ENCODE data around the gene ANKS1B.
"Not testable (repeated sequence)": the region's sequence is repeated elsewhere in the genome, so short reads cannot be mapped to it uniquely, and the experiment has no call there.

ANKS1B gene

DNA sequence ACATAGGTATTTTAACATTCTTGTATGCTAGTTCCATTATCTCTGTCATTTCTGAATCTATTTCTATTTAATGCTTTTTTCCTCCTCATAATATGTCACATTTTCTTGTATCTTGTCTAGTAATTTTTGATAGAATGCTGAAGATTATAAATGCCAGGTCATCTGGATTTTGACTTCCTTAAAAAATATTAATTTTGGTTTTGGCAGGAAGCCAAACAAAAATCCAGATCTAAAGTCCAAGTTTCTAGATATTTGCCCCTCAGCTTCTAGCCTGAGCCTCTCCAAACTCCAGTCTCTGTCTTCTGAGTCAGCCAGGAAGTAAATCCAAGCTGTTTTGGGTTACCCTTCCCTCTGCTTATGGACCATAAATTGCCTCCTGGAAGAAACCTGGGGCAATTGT, 1004.2 kb downstream of the ANKS1B start:
- DNase-seq: no peak

DNA sequence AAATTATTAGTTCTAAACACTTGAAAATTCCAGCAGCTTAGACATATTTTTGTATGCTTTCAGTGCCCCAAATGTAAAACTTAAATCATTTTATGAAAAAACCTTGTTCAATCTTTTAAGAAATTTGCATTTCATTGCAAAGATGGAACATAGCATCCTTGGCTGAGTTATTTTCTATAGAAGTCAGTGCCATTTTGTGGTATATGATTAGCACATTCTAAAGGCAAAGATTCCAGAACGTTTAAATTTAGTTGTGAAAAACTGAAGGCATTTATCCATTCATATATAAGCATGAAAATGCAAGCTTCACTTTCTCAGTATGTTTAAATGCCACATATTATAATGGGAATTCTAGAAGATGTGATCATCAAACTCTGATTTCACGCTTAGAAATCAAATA, 1007.5 kb downstream of the ANKS1B start:
- no peak for DNase-seq

DNA sequence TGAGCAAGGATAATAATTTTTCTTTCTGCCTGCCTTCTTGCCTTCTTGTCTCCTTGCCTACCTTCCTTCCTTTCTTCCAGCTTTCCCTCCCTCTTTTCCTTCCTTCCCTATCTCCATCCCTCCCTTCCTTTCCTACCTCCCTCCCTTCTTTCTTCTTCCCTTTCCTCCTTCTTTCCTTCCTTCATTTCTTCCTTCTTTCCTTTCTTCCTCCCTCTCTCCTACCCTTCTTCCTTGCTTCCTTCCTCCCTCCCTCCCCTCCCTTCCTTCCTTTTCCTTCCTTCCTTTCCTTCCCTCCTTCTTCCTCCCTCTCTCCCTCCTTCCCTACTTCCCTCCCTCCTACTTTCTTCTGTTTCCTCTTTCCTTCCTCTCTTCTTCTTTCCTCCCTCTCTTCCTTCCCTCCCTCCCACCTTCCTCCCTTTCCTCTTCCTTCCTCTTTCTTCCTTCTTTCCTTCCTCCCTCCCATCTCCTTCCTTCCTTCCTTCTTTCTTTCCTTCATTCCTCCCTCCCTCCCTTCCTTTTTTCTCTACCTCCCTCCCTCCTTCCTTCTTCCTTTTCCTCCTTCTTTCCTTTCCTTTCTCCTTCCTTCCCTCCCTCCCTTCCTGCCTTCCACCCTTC, 1009.9 kb downstream of the ANKS1B start:
- DNase-seq: no peak

DNA sequence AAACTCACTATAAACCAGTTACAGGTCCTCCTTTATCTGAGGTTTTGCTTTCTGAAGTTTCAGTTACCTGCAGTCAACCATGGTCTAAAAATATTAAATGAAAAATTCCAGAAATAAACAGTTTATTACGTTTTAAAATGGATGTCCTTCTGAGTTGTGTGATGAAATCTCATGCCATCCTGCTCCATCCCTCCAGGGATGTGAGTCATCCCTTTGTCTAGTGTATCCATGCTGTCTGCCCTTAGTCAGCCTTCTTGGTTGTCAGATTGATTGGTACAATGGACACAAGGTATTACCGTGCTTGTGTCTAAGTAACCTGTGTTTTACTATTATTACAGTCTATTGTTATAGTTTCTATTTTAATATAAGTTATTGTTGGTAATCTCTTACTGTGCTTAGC, 1011.3 kb downstream of the ANKS1B start:
- peak; percentile 9 for DNase-seq

DNA sequence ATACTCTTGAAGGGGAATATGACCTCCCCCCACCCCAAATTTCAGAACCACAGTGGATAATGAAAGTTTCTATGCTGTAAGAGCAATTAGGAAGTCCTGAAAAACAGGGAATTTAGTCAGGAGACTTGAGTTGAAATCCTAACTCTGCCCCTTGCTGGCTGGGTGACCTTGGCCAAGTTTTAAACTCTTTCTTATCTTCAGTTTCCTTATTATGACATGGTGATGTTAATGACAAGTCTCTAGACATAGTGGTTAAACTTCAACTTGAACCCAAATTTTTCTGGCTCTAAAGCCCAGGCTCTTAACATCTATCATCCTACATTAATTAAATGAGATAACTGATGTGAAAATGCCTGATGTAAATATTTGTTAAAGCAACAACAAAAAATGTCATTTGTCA, 1013.8 kb downstream of the ANKS1B start:
- no peak for DNase-seq

DNA sequence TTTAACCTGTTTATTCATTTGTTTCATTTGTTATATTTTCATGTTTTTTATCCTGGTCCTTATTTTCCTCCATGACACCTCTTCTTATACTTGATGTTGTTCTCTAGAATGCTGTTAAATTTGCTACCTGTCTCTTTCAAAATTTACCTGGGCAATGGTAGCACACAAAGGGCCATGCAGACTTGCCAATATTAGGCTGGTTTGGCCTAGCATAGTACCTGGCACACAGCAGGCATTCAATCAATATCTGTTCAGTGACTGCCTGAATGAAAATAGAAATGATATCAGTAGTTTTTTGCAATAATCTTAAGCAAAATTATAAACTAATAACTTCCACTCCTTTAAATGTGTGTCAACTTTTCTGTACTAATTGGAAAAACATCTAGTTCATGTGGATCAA, 1014.5 kb downstream of the ANKS1B start:
- DNase-seq: no peak

DNA sequence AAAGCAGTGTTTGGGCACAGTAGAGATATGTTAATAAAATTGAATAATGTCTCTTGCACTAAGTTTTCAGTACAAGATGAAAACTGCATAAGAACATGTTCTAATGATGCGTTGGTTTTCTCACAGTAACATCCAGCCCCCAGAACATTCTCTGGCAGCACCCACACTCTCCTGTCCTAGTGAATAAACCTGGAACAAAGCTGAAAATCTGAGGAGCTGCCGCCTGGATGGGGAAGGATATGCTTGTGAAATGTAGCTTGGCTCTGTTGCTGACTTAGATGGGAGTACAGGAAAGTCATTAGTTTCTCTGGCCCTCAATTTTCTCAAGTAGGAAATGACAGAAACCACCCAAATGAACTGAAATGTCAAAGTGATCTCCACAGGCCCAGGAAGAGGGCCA, 1015.8 kb downstream of the ANKS1B start:
- DNase-seq: no peak

DNA sequence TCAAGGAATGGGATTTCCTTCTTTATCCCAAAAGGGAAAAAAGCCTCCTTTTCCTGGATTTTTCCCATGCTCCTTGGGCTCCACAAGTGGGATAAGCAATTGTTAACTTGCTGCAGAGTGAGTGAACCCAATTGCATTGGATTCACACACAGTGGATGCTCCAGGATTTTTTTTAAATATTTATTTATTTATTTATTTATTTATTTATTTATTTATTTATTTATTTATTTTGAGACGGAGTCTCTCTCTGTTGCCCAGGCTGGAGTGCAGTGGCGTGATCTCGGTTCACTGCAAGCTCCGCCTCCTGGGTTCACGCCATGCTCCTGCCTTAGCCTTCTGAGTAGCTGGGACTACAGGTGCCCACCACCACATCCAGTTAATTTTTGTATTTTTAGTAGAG, 1027.6 kb downstream of the ANKS1B start:
- not testable (repeated sequence) for DNase-seq

DNA sequence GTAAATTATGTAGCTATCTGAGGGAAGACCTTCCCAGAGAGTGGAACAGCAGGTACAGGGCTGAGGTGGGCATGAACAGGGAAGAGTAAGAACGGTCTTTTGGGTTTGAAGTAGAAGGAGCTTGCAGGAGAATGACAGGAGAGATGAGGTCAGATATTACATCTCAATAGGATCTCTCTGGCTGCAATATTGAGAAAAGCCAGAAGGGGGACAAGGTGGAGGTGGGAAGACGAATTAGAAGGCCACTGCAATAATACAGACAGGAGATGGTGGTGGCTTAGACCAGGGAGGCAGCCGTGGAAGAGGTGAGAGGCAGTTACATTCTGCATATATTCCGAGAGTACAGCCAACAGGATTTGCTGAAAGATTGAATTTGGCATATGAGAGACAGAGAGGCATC, 1029.5 kb downstream of the ANKS1B start:
- no peak for DNase-seq

DNA sequence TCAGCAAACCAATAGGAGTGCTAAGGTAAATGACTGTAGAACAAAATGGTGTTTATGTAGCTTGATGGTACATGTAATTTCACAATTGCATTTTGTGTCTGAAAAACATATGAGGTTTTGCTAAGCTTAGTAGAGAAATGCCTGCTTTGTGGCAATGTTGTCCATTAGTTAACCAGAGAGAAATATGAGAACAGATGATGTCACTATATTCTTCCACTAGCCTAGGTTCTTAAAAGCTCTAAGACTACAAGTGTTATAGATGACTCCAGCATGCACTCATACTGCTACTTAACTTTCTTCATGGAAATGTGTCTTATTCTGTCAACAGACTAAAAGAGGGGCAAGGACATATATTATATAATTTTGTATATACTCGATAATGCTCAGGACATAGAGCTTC, 1030.2 kb downstream of the ANKS1B start:
- no peak for DNase-seq

DNA sequence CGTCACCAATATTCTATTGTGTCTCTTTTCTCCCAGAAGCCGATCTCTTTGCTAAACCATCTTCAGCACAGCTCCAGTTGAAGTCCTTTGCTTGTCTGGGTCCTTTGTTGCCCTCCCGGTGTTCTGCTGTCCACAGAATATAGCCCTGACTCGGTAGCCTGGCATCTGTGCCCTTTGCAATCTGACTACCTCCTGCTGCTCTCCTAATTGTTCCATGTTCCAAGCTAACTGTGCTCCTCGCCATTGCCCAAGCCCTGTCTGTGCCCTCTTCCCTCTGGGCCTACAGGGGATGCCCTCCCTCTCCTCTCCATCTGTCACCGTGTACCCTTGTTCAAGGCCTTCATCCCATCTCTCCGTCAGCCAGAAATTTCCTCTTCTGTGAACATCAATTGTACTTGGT, 1033.3 kb downstream of the ANKS1B start:
- DNase-seq: no peak

DNA sequence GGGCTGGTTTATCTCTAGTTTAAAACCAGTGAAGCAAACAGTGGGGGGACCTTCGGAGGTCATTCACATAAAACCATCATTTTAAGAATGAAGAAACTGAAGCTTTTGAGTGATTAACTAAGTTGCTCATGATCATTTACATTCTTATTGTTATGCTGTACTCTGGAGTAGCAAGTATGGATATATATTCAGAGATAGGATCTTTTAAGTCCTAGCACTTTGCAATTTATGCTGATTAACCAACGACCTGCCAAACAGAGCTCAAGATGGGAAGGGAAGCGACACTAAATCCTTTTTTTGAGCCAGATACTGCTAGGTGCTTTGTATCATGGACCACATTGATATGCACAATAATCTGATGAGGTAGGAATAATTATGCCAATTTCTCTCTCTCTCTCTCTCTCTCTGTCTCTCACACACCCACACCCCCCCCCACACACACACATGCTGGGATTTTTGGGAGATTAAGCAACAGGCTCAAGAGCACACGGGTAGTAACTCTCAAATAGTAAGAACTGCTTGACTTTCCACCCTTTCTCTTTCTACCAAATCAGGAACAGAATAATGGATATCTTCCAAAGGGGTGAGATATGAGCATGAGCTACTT, 1036.3 kb downstream of the ANKS1B start:
- no peak for DNase-seq

DNA sequence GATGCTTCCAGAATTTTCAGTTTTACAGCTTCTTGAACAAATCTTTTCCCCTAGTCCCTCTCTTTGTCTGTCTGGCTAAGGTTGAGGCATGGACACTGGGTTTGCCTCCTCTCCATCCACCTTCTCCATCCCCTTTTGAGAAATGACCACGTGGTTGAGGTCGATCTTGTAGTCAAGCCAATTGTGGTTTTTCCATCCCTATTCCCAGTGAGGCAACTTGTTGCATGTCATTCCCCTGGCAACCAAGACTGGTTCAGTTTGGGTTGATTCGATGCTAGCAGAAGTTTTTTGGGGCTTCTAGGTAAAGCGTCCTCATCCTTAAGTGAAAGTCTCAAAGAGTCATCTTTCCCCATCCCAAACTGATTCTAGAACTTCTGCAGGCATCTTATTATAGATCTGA, 1038.9 kb downstream of the ANKS1B start:
- DNase-seq: no peak

DNA sequence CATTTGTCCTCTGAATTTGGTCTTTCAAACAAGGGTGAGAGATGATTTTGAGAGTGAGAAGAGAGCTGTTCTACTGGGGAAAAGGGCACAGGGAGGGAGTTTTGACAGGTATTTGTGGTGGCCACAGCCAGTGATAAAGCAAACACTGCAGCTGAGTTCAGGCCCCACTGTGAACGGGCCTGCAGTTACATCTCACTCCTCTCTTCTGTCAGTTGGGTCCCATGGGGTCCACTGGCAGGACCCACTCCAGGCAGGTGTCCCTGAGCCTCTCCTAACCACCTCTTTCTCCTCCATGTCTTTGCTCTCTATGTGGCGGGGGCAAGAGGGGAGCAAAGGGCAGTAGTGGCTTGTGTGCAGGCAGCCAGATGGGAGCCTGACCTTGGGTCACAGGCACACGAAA, 1044.8 kb downstream of the ANKS1B start:
- DNase-seq: no peak

DNA sequence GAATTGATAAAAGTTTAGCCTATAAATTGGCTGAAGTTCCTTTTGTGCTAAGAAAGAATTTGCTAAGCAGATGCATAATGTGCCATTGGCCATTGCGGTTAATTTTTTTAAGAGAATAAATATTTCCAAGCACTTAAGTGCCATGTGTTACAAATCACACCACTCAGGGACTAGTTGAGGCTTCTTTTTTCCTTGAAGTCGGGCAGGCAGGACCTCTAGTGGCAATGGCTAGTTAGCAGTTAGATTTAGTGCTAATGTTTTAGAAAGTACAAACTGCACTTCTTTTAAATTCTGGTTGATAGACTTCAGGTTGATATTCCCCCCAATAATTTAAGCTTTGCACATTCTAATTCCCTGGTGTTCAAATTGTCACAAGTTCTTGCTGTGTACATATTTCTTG, 1045.4 kb downstream of the ANKS1B start:
- DNase-seq: peak; percentile 39

DNA sequence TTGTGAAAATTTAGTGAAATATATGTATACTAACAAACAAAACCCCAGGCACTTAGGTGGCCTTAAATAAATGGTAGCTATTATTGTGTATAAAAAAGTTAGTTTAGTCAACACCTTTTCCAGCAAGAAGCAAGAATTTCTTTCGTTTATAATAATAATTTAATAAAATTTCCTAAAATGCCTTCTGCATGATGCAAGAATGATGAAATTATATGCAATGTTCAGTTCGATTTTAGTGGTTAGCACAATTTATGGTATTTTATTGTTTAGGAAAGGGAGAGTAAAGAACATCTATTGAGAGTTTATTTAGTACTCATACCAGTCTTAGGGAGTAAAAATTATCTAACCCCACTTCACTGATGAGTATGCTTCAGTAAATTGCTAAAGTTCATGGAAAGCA, 1048.9 kb downstream of the ANKS1B start:
- DNase-seq: no peak

DNA sequence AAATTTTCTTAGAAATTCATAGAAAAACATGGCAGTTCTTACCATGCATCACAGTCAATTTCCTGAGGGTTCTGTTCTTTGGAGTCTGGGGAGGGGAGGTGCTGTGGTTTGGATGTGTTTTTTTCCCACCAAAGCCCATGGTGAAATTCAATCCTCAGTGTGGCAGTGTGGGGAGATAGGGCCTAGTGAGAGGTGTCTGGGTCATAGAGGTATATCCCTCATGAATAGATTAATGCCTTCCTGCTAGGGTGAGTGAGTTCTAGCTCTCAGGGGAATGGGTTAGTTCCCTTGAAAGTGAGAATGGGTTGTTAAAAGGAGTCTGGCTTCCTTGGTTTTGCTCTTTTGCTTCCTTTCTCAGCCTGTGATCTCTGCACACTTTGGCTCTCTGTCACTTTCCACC, 1061.9 kb downstream of the ANKS1B start:
- DNase-seq: no peak

DNA sequence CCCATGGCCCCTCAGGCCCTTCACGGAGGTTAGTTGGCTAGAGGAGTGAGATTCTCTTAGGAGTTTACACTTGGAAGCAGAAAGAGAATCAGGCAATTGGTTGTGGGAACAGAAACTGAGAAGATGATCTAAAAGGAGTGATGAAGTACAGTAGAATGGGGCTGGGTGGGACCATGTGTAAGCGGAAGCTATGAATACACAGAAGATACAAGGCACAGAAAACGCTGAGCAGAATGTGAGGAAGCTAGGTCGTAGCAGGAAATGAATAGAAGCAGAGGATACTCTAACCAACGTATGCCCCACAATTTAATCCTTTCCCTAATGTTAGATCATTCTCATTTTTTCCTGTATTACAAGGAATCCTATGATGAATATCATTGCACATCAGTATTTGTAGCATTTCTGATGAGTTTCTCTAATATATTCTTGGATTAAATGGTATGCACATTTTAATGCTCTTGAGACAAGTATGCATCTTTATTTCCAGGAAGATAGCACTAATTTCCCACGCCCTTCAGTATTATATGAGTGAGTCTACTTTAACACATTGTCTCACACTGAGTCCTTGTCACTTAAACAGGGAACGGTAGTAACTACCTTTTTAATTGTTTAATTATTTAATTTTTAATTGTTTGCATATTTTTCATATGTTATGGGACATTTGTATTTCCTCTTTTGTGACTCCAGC, 1066.4 kb downstream of the ANKS1B start:
- no peak for DNase-seq

DNA sequence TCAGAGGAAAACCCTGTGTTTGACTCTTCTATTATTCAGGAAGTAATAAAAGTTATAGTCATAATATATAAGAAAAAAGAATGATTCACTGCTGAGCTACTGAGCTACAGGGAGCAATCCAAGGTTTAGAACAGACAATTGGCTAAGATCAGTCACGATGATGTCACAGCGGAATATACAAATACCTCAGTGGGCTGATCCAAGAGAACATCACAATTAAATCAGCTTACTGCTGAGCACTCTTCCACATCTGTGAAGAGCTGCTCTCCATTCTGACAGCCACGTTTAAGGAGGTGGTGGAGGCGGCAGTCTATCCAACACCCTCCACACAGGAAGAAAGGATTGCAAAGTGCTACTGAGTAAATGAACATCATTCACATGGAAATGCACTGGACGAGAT, 1068.6 kb downstream of the ANKS1B start:
- DNase-seq: no peak

DNA sequence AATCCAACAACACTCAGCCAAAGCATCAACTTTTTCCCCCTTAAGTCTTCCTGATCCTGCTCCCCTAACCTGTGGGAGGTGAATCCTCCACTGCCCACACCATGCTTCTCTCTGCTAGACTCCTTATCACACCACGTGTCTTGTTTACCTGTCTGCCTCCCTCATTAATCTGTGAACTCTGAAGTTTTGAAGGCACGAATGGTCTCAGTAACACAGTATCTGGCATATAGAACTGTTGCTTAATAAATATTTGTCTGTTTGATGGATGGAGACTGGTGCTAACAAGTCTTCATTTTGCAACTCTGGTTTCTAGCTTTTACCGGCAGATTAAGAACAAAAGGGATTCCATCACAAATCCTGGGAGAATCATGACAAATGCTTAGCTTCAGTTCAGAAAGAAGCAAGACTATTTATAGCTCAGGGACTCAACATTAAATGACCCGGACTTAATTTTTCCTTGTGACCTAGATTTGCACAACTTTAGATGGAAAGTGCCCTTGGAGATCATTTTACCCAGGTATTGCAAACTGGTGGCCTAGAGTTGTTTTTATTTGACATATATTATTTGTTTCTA, 1072.2 kb downstream of the ANKS1B start:
- DNase-seq: no peak

DNA sequence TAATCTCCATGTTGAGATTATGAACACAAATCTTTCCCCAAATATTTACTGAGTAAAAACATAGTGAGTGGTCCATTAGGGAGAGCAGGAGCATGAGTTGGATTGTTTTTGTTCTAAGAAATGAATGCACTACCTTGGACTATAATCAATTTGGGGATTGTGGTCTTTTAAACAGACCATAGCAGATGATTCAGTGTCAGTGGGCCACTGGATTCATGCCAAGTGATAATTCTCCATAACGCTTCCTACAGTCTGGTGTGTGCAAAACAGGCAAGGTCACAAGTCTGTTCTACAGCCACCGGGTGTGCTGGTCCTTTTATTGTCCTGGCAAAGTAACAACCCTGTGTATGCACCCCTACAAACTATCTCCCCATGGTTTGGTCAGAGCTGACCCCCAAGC, 1073.3 kb downstream of the ANKS1B start:
- DNase-seq: no peak

DNA sequence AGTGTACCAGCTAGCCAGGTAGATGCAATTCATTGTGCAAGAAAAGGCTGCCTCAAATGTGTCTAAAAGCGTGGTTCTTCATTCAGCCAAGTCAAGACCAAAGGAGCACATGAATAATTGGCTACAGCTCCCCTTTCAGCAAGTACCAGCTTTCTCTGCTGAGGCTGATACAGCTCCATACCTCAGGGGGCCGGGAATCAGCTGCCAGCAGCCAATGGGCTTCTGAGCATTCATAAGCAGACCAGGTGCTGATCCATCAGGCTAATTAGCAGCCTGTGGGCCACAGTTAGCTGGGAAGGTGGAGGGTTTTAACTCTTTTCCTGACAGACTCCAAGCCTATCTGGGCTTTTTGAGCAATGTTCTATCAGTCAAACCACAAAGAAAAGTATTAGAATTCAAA, 1075.0 kb downstream of the ANKS1B start:
- no peak for DNase-seq

DNA sequence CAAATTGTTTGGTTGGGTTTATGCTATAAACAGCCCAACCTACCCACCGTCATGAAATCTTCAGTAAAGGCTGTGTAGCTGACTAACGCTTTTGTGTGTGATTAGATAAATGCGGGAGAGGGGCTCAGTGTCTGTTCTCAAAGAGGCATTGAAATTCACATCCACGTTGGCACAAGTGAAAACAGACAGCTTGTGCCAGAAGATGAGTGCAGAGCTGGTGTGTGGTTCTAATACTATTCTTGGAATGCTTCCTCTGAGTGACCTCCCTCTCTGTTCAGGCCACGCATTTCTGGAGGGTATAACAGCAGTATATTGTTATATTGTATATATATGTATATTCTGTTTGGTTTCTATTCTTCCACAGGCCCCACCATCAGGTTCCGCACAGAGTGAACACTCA, 1075.9 kb downstream of the ANKS1B start:
- DNase-seq: no peak

DNA sequence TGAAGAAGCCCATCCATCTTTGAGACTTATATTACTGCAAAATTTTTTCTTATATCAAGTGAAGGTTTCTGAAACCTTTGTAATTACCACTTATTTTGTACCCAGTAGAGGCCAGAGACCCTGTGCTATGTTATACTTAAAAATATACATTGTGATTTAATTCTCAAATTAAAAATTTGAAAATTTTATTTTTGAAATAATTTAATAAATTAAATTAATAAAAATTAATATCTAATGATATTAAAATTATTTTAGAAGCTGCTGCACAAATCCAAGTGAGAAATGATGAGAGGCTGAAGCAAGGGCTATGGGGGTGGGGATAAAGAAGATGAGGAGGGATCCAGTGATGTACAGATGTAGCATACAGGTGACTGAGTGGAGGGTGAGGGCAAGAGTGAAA, 1080.9 kb downstream of the ANKS1B start:
- no peak for DNase-seq

Measured in fibroblast of skin of right quadriceps (primary cell).